Breast epithelium (tissue), 3 donors: ENCODE data around the gene SUPT16H.

ENCODE experiments used
- POLR2A ChIP-seq: fragments of 450-650 bp; IDR thresholded peaks from one replicate; pipeline ENCODE4 v1.6.1; 2016; ENCODE audit warnings: antibody characterized with exemption, mild to moderate bottlenecking, moderate library complexity
- TF ChIP-seq, protein P1 (sequence below), 3 donors: fragments of 450-650 bp; IDR thresholded peaks; one replicate each; pipeline ENCODE4 v1.5.1; 2016 to 2017; ENCODE audit warnings: antibody characterized with exemption in 3 of 3, mild to moderate bottlenecking in 3 of 3, moderate library complexity in 3 of 3

GRCh38 chr14:21343035-21343794 is 40.6 kb downstream of the SUPT16H start:
- TF ChIP-seq, protein P1, sequence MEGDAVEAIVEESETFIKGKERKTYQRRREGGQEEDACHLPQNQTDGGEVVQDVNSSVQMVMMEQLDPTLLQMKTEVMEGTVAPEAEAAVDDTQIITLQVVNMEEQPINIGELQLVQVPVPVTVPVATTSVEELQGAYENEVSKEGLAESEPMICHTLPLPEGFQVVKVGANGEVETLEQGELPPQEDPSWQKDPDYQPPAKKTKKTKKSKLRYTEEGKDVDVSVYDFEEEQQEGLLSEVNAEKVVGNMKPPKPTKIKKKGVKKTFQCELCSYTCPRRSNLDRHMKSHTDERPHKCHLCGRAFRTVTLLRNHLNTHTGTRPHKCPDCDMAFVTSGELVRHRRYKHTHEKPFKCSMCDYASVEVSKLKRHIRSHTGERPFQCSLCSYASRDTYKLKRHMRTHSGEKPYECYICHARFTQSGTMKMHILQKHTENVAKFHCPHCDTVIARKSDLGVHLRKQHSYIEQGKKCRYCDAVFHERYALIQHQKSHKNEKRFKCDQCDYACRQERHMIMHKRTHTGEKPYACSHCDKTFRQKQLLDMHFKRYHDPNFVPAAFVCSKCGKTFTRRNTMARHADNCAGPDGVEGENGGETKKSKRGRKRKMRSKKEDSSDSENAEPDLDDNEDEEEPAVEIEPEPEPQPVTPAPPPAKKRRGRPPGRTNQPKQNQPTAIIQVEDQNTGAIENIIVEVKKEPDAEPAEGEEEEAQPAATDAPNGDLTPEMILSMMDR (IDR thresholded peaks at IDR 0.05) = no peak
- TF ChIP-seq POLR2A = no peak
